ENCODE measurements around the gene CAPN14.

DNA sequence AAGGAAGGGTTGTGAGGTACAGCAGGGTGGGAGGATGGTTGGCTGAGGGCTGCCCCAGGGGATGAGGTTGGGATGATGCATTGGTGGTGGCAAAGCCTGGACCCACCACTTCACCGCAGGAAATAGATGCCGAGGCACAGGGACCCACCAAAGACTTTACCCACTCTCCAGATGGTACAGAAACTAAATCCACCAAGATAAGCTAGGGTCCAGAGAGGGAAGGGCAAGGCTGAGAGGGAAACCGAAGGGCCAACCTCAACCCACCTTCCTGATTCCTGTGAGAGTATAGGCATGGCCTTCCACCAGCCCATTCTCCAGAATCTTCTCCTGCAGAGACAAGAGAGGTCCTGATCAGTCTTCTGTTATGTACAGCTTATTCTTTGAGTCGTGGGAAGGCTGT lies 18.1 kb downstream of the CAPN14 start:
- TF ChIP-seq POLR2A (IDR thresholded peaks at IDR 0.05) = no peak
- TF ChIP-seq CTCF (IDR thresholded peaks at IDR 0.05) = no peak

Data from sigmoid colon (tissue), 3 donors.